Loucy (cell line): ENCODE measurements around the gene FAM89B.

ENCODE experiments used
- H2AFZ ChIP-seq: fragments of 200-600 bp; sonication (generic); 2 replicates; pipeline ENCODE4 v1.6.0; 2016; ENCODE audit warnings: antibody characterized with exemption, mild to moderate bottlenecking, low read length, moderate library complexity
- H3F3A ChIP-seq: fragments of 200-600 bp; 2 replicates; pipeline ENCODE4 v1.6.0; 2016; ENCODE audit warnings: antibody characterized with exemption, low read depth, mild to moderate bottlenecking
- H3K27me3 ChIP-seq: fragments of 200-600 bp; sonication (generic); 2 replicates; pipeline ENCODE4 v1.6.1; 2014; ENCODE audit warnings: low read length, mild to moderate bottlenecking; ENCODE audit not compliant: insufficient read depth, poor library complexity, severe bottlenecking
- H3K36me3 ChIP-seq: fragments of 200-600 bp; sonication (generic); 2 replicates; pipeline ENCODE4 v1.6.1; 2016; ENCODE audit warnings: low read length; ENCODE audit not compliant: insufficient read depth
- H3K4me1 ChIP-seq: fragments of 200-600 bp; sonication (generic); 2 replicates; pipeline ENCODE4 v1.5.1; 2014; ENCODE audit warnings: low read length, mild to moderate bottlenecking; ENCODE audit not compliant: insufficient read depth, poor library complexity, severe bottlenecking
- H3K4me2 ChIP-seq: fragments of 200-600 bp; sonication (generic); 2 replicates; pipeline ENCODE4 v1.6.0; 2014; ENCODE audit warnings: antibody characterized with exemption, low read length, low read depth, mild to moderate bottlenecking; ENCODE audit not compliant: poor library complexity, severe bottlenecking
- H3K4me3 ChIP-seq: fragments of 200-600 bp; sonication (generic); 2 replicates; pipeline ENCODE4 v1.5.1; 2014; ENCODE audit warnings: low read length, mild to moderate bottlenecking, mixed read lengths; ENCODE audit not compliant: poor library complexity, severe bottlenecking
- H3K79me2 ChIP-seq: fragments of 200-600 bp; sonication (generic); 2 replicates; pipeline ENCODE4 v1.6.1; 2014; ENCODE audit warnings: low read length; ENCODE audit not compliant: insufficient read depth
- H3K9ac ChIP-seq: fragments of 200-600 bp; sonication (generic); 2 replicates; pipeline ENCODE4 v1.6.0; 2014; ENCODE audit warnings: mild to moderate bottlenecking, low read depth, low read length, moderate library complexity; ENCODE audit not compliant: poor library complexity, severe bottlenecking
- H3K9me2 ChIP-seq: fragments of 200-600 bp; sonication (generic); replicated peaks from 2 replicates; pipeline ENCODE4 v1.6.1; 2016; ENCODE audit warnings: low read depth, low read length, mixed read lengths
- H3K9me3 ChIP-seq: fragments of 200-600 bp; sonication (generic); 2 replicates; pipeline ENCODE4 v1.6.1; 2014; ENCODE audit warnings: mild to moderate bottlenecking, antibody characterized with exemption, low read length, low read depth; ENCODE audit not compliant: insufficient read depth
- H4K20me1 ChIP-seq: fragments of 200-600 bp; sonication (generic); 2 replicates; pipeline ENCODE4 v1.6.0; 2014; ENCODE audit warnings: antibody characterized with exemption, low read length, mild to moderate bottlenecking; ENCODE audit not compliant: insufficient read depth, poor library complexity, severe bottlenecking
- EZH2phosphoT487 ChIP-seq: fragments of 200-600 bp; IDR thresholded peaks from 2 replicates; pipeline ENCODE4 v1.6.1; 2018; ENCODE audit warnings: antibody characterized with exemption, mild to moderate bottlenecking, moderate library complexity, borderline replicate concordance
- TF ChIP-seq, protein P1 (sequence below): fragments of 200-600 bp; sonication (generic); conservative IDR thresholded peaks from 2 replicates; pipeline ENCODE4 v1.5.1; 2014; ENCODE audit warnings: mild to moderate bottlenecking, antibody characterized with exemption, low read length

The FAM89B gene

DNA sequence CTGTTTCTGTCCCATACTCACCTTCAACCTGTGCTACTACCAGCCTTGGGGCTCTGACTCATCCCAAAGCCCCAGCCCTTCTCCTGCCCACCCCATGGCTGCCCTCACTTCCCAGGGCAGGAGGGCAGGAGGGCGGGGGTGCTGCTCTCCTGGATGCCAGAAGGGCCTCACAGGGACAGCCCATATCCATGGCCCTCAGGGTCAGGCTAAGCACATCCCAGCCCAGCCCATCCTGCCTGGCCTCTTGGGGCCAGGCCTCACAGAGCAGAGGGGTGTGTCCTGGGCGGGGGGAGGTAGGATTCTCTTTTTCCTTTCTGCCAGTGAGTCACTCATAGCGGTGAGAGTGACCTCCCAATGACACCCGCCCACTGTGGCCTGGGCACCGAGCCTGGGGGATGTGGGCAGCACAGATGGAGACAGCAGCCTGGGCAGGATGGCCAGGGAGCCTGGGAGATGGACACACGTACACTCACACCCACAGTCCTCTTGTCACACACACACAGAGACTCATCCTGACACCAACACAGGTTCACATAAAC, 16.6 kb upstream of the FAM89B start:
- Histone ChIP-seq H3K9me2 (no peaks in the 10 kb centered on the region), H3K9ac (no peak overlapping the region), H3K27me3 (no peaks in the 10 kb centered on the region), H3K4me2 (no peak overlapping the region), H3K4me1 (peaks cover 41% of the 10 kb centered on the region), H2AFZ (no peak overlapping the region), H3K36me3 (no peaks in the 10 kb centered on the region), H3F3A (no peaks in the 10 kb centered on the region), H3K4me3 (no peak overlapping the region), H3K9me3 (no peaks in the 10 kb centered on the region), H3K79me2 (no peaks in the 10 kb centered on the region), H4K20me1 (no peaks in the 10 kb centered on the region)
- no peak for TF ChIP-seq EZH2phosphoT487
- TF ChIP-seq, protein P1, sequence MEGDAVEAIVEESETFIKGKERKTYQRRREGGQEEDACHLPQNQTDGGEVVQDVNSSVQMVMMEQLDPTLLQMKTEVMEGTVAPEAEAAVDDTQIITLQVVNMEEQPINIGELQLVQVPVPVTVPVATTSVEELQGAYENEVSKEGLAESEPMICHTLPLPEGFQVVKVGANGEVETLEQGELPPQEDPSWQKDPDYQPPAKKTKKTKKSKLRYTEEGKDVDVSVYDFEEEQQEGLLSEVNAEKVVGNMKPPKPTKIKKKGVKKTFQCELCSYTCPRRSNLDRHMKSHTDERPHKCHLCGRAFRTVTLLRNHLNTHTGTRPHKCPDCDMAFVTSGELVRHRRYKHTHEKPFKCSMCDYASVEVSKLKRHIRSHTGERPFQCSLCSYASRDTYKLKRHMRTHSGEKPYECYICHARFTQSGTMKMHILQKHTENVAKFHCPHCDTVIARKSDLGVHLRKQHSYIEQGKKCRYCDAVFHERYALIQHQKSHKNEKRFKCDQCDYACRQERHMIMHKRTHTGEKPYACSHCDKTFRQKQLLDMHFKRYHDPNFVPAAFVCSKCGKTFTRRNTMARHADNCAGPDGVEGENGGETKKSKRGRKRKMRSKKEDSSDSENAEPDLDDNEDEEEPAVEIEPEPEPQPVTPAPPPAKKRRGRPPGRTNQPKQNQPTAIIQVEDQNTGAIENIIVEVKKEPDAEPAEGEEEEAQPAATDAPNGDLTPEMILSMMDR = no peak

- Histone ChIP-seq H3K4me2 (no peak overlapping the region), H3F3A (no peaks in the 10 kb centered on the region), H3K9me2 (no peaks in the 10 kb centered on the region), H3K9ac (no peak overlapping the region), H3K79me2 (no peaks in the 10 kb centered on the region), H3K4me3 (no peak overlapping the region), H3K27me3 (no peaks in the 10 kb centered on the region), H4K20me1 (no peaks in the 10 kb centered on the region), H3K9me3 (no peaks in the 10 kb centered on the region), H3K4me1 (peaks cover 37% of the 10 kb centered on the region), H2AFZ (no peak overlapping the region), H3K36me3 (no peaks in the 10 kb centered on the region)
- TF ChIP-seq, protein P1 = no peak
- no peak for TF ChIP-seq EZH2phosphoT487
These were observed 15.7 kb upstream of the FAM89B start for GRCh38 chr11:65556470-65557279.

DNA sequence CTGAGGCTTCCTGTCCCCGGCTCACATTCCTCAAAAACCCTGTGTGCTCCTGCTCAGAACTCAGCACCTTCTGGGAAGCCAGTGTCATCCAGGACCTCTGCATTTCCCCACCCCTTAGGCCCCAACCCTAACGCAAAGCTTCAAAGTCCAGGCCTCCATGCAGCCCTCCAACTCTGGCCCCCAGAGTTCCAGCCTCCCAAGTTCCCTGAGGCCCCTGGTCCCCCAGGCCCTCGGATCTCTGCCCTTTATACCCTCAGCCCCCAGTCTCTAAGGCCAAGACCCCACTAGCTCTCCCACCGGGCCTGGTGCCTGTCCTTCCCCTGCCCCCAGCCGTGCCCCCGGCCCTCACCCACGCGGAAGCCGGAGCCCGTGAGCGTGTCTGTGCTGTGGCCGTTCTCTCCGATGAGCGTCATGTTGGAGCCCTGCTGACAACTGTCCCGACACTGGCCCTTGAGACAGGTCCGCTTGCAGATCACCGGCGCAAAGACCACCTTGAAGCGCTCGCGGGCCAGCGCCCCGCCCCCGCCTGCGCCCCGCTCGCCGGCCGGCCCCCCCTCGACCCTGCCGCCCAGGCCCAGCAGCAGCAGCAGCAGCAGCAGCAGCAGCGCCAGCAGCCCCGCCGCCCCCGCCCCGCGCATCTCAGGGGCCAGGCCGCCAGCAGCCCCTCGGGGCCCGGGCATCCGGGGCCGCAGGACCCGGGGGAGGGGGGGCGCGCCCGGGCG, 14.9 kb upstream of the FAM89B start:
- no peak overlapping the region for H2AFZ ChIP-seq
- no peaks in the 10 kb centered on the region for H3K27me3 ChIP-seq
- H3K4me3 ChIP-seq = no peak overlapping the region

More for the DNA sequence above, 14.9 kb upstream of the FAM89B start:
- H3K36me3 ChIP-seq = no peaks in the 10 kb centered on the region
- H3K9me3 ChIP-seq = no peaks in the 10 kb centered on the region
- no peak overlapping the region for H3K4me2 ChIP-seq
- no peak overlapping the region for H3K9ac ChIP-seq
- no peaks in the 10 kb centered on the region for H3K9me2 ChIP-seq
- no peaks in the 10 kb centered on the region for H3K79me2 ChIP-seq
- H3K4me1 ChIP-seq = peaks cover 30% of the 10 kb centered on the region
- H4K20me1 ChIP-seq = no peaks in the 10 kb centered on the region
- TF ChIP-seq, protein P1 = no peak
- TF ChIP-seq EZH2phosphoT487 = no peak
- no peaks in the 10 kb centered on the region for H3F3A ChIP-seq
